Keratinocyte (primary cell): ENCODE results near the gene DCDC2B. TPM values are rescaled to one million over a fixed set of nuclear protein-coding genes. Genes with fewer than 3 reads are reported as not detected.

ENCODE experiments used
- DNase-seq: peaks from one replicate; pipeline ENCODE4 v3.0.0-alpha.2; 2011; ENCODE audit warnings: low read depth, missing footprints, low spot score
- FAIRE-seq: peaks from 2 replicates; lab custom pipeline; 2011; peaks lifted over from hg19 to GRCh38; lab: Jason Lieb, UNC
- H2AFZ ChIP-seq: 2 replicates; pipeline ENCODE4 v1.6.0; 2012; ENCODE audit warnings: low read length, control low read depth, inconsistent platforms; ENCODE audit not compliant: control insufficient read depth
- H3K27ac ChIP-seq: 2 replicates; pipeline ENCODE4 v1.5.1; 2011; ENCODE audit warnings: low read length; ENCODE audit not compliant: control insufficient read depth, insufficient read depth
- H3K27me3 ChIP-seq: 3 replicates; pipeline ENCODE4 v1.6.0; 2011; ENCODE audit warnings: low read length; ENCODE audit not compliant: control insufficient read depth, insufficient read depth; ENCODE audit errors: extremely low read depth
- H3K36me3 ChIP-seq, 2 experiments: 2 replicates in 1 of 2; 3 replicates in 1 of 2; pipeline ENCODE4 v1.5.1; 2011; ENCODE audit warnings: low read length in 2 of 2, mild to moderate bottlenecking in 1 of 2; ENCODE audit not compliant: control insufficient read depth in 2 of 2, insufficient read depth in 2 of 2; ENCODE audit errors: extremely low read depth in 1 of 2
- H3K4me1 ChIP-seq: 3 replicates; pipeline ENCODE4 v1.5.1; 2011; ENCODE audit warnings: low read length; ENCODE audit not compliant: control insufficient read depth, insufficient read depth; ENCODE audit errors: extremely low read depth
- H3K4me2 ChIP-seq: 3 replicates; pipeline ENCODE4 v1.6.0; 2011; ENCODE audit warnings: low read depth, low read length; ENCODE audit not compliant: control insufficient read depth, insufficient read depth; ENCODE audit errors: extremely low read depth
- H3K4me3 ChIP-seq, 3 experiments: fragments of 200-600 bp in 1 of 3; sonication (generic) in 1 of 3; 2 replicates in 2 of 3; 3 replicates in 1 of 3; pipeline ENCODE4 v1.5.1; 2011 to 2016; ENCODE audit warnings: low read length in 3 of 3, mild to moderate bottlenecking in 3 of 3, control low read depth in 2 of 3, inconsistent platforms in 1 of 3, low read depth in 1 of 3, mixed read lengths in 1 of 3, mixed run types in 1 of 3, moderate library complexity in 1 of 3; ENCODE audit not compliant: control insufficient read depth in 2 of 3, insufficient read depth in 2 of 3; ENCODE audit errors: extremely low read depth in 1 of 3
- H3K79me2 ChIP-seq: 2 replicates; pipeline ENCODE4 v1.6.0; 2012; ENCODE audit warnings: low read length; ENCODE audit not compliant: control insufficient read depth, insufficient read depth
- H3K9ac ChIP-seq: 3 replicates; pipeline ENCODE4 v1.6.0; 2011; ENCODE audit warnings: low read length; ENCODE audit not compliant: control insufficient read depth, insufficient read depth; ENCODE audit errors: extremely low read depth
- H3K9me1 ChIP-seq: 3 replicates; pipeline ENCODE4 v1.6.0; 2011; ENCODE audit warnings: low read length; ENCODE audit not compliant: control insufficient read depth, insufficient read depth; ENCODE audit errors: extremely low read depth
- H3K9me3 ChIP-seq: 2 replicates; pipeline ENCODE4 v1.5.1; 2012; ENCODE audit warnings: low read depth, low read length; ENCODE audit not compliant: control insufficient read depth
- H4K20me1 ChIP-seq: 3 replicates; pipeline ENCODE4 v1.6.0; 2011; ENCODE audit warnings: low read length; ENCODE audit not compliant: control insufficient read depth, insufficient read depth; ENCODE audit errors: extremely low read depth
- CTCF ChIP-seq, 3 experiments: IDR thresholded peaks in 1 of 3; conservative IDR thresholded peaks in 1 of 3; optimal IDR thresholded peaks in 1 of 3; 2 replicates in 2 of 3; 3 replicates in 1 of 3; pipeline versions ENCODE3 to v1.5.1; 2011; ENCODE audit warnings: low read length in 3 of 3, mild to moderate bottlenecking in 3 of 3, moderate library complexity in 2 of 3, control low read depth in 1 of 3, inconsistent platforms in 1 of 3; ENCODE audit not compliant: insufficient read depth in 2 of 3; ENCODE audit errors: extremely low read depth in 1 of 3
- EZH2 ChIP-seq: IDR thresholded peaks from one replicate; pipeline ENCODE4 v1.6.1; 2012; ENCODE audit warnings: inconsistent platforms, mild to moderate bottlenecking, low read length, moderate library complexity
- dilution Hi-C: fragments of 300-500 bp; cut with MboI; formaldehyde crosslinking; loops from one replicate; pipeline ENCODE4 v1.7.0; 2020; ENCODE audit warnings: low sequenced_read_pairs; ENCODE audit not compliant: extremely low pct_ligation_motif_present
- polyA plus RNA-seq, 5 experiments: library from polyadenylated mRNA; depleted of rRNA in 3 of 5; stranded (reverse) in 3 of 5; stranded (forward) in 1 of 5; unstranded in 1 of 5; fragments of >200 nt; gene quantifications; 1 replicate in 1 of 5; 2 replicates in 3 of 5; 3 replicates in 1 of 5; pipeline versions ENCODE4 v1.2.1 to v1.2.3, GENCODE V29; 2011 to 2012; ENCODE audit warnings: missing spikeins in 2 of 5, low read depth in 1 of 5, low replicate concordance in 1 of 5

Gene DCDC2B
- polyA plus RNA-seq, 1 donor (not counting 4 experiments of a cell fraction or from before 2014, with no cell fraction given), result not detected

GRCh38 chr1:32197074-32197473 lies 11.8 kb upstream of the DCDC2B start:
- H2AFZ ChIP-seq, result no peak overlapping the region
- H3K4me2 ChIP-seq, result no peak overlapping the region
- H3K27ac ChIP-seq, result no peak overlapping the region
- no peak overlapping the region for H3K4me3 ChIP-seq
- H3K9me1 ChIP-seq, result no peaks in the 10 kb centered on the region
- peaks cover 33 to 46% of the 10 kb centered on the region in 2 experiments for H3K36me3 ChIP-seq
- TF ChIP-seq CTCF (optimal IDR thresholded peaks at IDR 0.05 in 1 of 3, IDR thresholded peaks at IDR 0.05 in 1 of 3, conservative IDR thresholded peaks at IDR 0.05 in 1 of 3; ENCODE audit: extremely low read depth in 1 of 3, insufficient read depth in 2 of 3, low read length in 3 of 3) (no peak), EZH2 (no peak)
- FAIRE-seq (no peak), DNase-seq (no peak)
- H3K27me3 ChIP-seq, result no peaks in the 10 kb centered on the region
- no peaks in the 10 kb centered on the region for H3K9me3 ChIP-seq
- H3K79me2 ChIP-seq, result no peaks in the 10 kb centered on the region
- no peaks in the 10 kb centered on the region for H4K20me1 ChIP-seq
- dilution Hi-C loops, result no loop called here
- no peak overlapping the region for H3K9ac ChIP-seq
- H3K4me1 ChIP-seq, result peaks cover 14% of the 10 kb centered on the region

- Histone ChIP-seq H2AFZ (no peak overlapping the region), H3K4me1 (peaks cover 14% of the 10 kb centered on the region), H3K9me3 (no peaks in the 10 kb centered on the region), H3K9ac (no peak overlapping the region), H3K27ac (no peak overlapping the region), H3K4me2 (no peak overlapping the region), H4K20me1 (no peaks in the 10 kb centered on the region), H3K79me2 (no peaks in the 10 kb centered on the region), H3K9me1 (no peaks in the 10 kb centered on the region), H3K36me3 (peaks cover 26 to 39% of the 10 kb centered on the region in 2 experiments), H3K27me3 (no peaks in the 10 kb centered on the region), H3K4me3 (no peak overlapping the region)
- TF ChIP-seq EZH2 (no peak), CTCF (optimal IDR thresholded peaks at IDR 0.05 in 1 of 3, IDR thresholded peaks at IDR 0.05 in 1 of 3, conservative IDR thresholded peaks at IDR 0.05 in 1 of 3; ENCODE audit: extremely low read depth in 1 of 3, insufficient read depth in 2 of 3, low read length in 3 of 3) (no peak)
- dilution Hi-C loops, result no loop called here
- no peak for DNase-seq
- no peak for FAIRE-seq
These were observed 11.1 kb upstream of the DCDC2B start for GRCh38 chr1:32197837-32198236.
